ENCODE measurements around the gene SIRT4. TPM values are rescaled to one million over a fixed set of nuclear protein-coding genes. Genes with fewer than 3 reads are reported as not detected.

SIRT4 gene
- total RNA-seq, 2 donors from 2014 or later = 2.3 to 2.7 TPM

GRCh38 chr12:120337730-120338129, 35.6 kb downstream of the SIRT4 start:
- no peak overlapping the region for H3K27ac Mint-ChIP-seq
- H3K4me1 ChIP-seq (ENCODE audit: control insufficient read depth, insufficient read depth, low read length) = no peaks in the 10 kb centered on the region
- H3K9ac ChIP-seq (ENCODE audit: extremely low read depth, low read length, poor library complexity, severe bottlenecking) = no peak overlapping the region
- no peaks in the 10 kb centered on the region for H3K4me1 Mint-ChIP-seq
- TF ChIP-seq, protein P1, sequence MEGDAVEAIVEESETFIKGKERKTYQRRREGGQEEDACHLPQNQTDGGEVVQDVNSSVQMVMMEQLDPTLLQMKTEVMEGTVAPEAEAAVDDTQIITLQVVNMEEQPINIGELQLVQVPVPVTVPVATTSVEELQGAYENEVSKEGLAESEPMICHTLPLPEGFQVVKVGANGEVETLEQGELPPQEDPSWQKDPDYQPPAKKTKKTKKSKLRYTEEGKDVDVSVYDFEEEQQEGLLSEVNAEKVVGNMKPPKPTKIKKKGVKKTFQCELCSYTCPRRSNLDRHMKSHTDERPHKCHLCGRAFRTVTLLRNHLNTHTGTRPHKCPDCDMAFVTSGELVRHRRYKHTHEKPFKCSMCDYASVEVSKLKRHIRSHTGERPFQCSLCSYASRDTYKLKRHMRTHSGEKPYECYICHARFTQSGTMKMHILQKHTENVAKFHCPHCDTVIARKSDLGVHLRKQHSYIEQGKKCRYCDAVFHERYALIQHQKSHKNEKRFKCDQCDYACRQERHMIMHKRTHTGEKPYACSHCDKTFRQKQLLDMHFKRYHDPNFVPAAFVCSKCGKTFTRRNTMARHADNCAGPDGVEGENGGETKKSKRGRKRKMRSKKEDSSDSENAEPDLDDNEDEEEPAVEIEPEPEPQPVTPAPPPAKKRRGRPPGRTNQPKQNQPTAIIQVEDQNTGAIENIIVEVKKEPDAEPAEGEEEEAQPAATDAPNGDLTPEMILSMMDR (conservative IDR thresholded peaks at IDR 0.05) = no peak
- peaks cover 23% of the 10 kb centered on the region for H3K9me3 ChIP-seq (ENCODE audit: control insufficient read depth, low read length)
- H3K4me3 Mint-ChIP-seq = no peak overlapping the region
- 83 to 88% methylated on average over 2 of the region's 2 CpGs for WGBS, 2 experiments (ENCODE audit: insufficient coverage in 1 of 2, insufficient read length in 1 of 2)
- peaks cover 35% of the 10 kb centered on the region for H3K9me3 Mint-ChIP-seq
- H3K36me3 ChIP-seq (ENCODE audit: control insufficient read depth, insufficient read depth, low read length) = no peaks in the 10 kb centered on the region
- H3K27ac ChIP-seq (ENCODE audit: low read depth, low read length) = no peak overlapping the region
- no peak for DNase-seq
- H3K27me3 Mint-ChIP-seq (ENCODE audit: insufficient read depth) = peaks cover 10% of the 10 kb centered on the region
- H3K4me3 ChIP-seq (ENCODE audit: low read length) = no peak overlapping the region
- H3K36me3 Mint-ChIP-seq (ENCODE audit: low read depth) = peaks cover 2% of the 10 kb centered on the region
- no peaks in the 10 kb centered on the region for H3K27me3 ChIP-seq (ENCODE audit: control insufficient read depth, insufficient read depth, low read length, poor library complexity, severe bottlenecking)

DNA sequence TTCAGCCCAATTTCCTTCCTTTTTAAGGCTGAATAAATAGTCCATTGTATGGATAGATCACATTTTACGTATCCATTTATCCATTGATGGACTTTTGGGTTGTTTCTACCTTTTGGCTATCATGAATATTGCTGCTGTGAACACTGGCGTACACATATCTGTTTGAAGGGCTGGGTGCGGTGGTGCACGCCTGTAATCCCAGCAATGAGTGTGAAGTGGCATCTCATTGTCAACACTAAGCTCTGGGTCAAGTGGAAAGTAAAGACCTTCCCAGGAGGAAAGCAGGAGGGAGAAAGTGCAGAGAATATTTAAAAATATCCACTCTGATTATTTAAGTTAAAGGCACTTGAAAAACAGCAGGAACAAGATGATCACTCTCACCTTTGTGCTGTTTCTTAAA, 37.1 kb downstream of the SIRT4 start:
- H3K4me3 ChIP-seq (ENCODE audit: low read length) = no peak overlapping the region
- no peak overlapping the region for H3K9ac ChIP-seq (ENCODE audit: extremely low read depth, low read length, poor library complexity, severe bottlenecking)
- H3K36me3 ChIP-seq (ENCODE audit: control insufficient read depth, insufficient read depth, low read length) = peaks cover 10% of the 10 kb centered on the region
- no peak overlapping the region for H3K27ac ChIP-seq (ENCODE audit: low read depth, low read length)
- Mint-ChIP-seq H3K27ac (no peak overlapping the region), H3K36me3 (ENCODE audit: low read depth) (peaks cover 15% of the 10 kb centered on the region), H3K27me3 (ENCODE audit: insufficient read depth) (peaks cover 10% of the 10 kb centered on the region), H3K9me3 (peaks cover 35% of the 10 kb centered on the region), H3K4me1 (no peaks in the 10 kb centered on the region), H3K4me3 (no peak overlapping the region)
- H3K27me3 ChIP-seq (ENCODE audit: control insufficient read depth, insufficient read depth, low read length, poor library complexity, severe bottlenecking) = no peaks in the 10 kb centered on the region
- TF ChIP-seq, protein P1 (conservative IDR thresholded peaks at IDR 0.05) = no peak
- no peak for DNase-seq
- H3K4me1 ChIP-seq (ENCODE audit: control insufficient read depth, insufficient read depth, low read length) = no peaks in the 10 kb centered on the region
- H3K9me3 ChIP-seq (ENCODE audit: control insufficient read depth, low read length) = peaks cover 23% of the 10 kb centered on the region
- whole genome bisulfite sequencing, 2 experiments (ENCODE audit: insufficient coverage in 1 of 2, insufficient read length in 1 of 2) = 97 to 98% methylated on average over 4 of the region's 4 CpGs

- Histone ChIP-seq H3K4me1 (ENCODE audit: control insufficient read depth, insufficient read depth, low read length) (no peaks in the 10 kb centered on the region), H3K9ac (ENCODE audit: extremely low read depth, low read length, poor library complexity, severe bottlenecking) (no peak overlapping the region), H3K9me3 (ENCODE audit: control insufficient read depth, low read length) (peaks cover 4% of the 10 kb centered on the region), H3K36me3 (ENCODE audit: control insufficient read depth, insufficient read depth, low read length) (peaks cover 32% of the 10 kb centered on the region), H3K4me3 (ENCODE audit: low read length) (no peak overlapping the region), H3K27ac (ENCODE audit: low read depth, low read length) (peak overlapping the region; percentile 75), H3K27me3 (ENCODE audit: control insufficient read depth, insufficient read depth, low read length, poor library complexity, severe bottlenecking) (no peaks in the 10 kb centered on the region)
- WGBS, 2 experiments (ENCODE audit: insufficient coverage in 1 of 2, insufficient read length in 1 of 2) = 86 to 100% methylated on average over 2 to 28 of the region's 30 CpGs
- Mint-ChIP-seq H3K27ac (no peak overlapping the region), H3K4me1 (no peaks in the 10 kb centered on the region), H3K9me3 (peaks cover 15% of the 10 kb centered on the region), H3K36me3 (ENCODE audit: low read depth) (peaks cover 36% of the 10 kb centered on the region), H3K27me3 (ENCODE audit: insufficient read depth) (peaks cover 8% of the 10 kb centered on the region), H3K4me3 (no peak overlapping the region)
- TF ChIP-seq, protein P1 (conservative IDR thresholded peaks at IDR 0.05) = no peak
- DNase-seq = no peak
Observed at GRCh38 chr12:120342175-120343038, 40.3 kb downstream of the SIRT4 start.

All from endodermal cell (in vitro differentiated cells).